AG09319 (cell line): ENCODE data around the gene CUL4A.

ENCODE experiments used
- DNase-seq: peaks from one replicate; pipeline ENCODE4 v3.0.0-alpha.2; 2010; ENCODE audit warnings: low read depth; ENCODE audit errors: extremely low read depth
- CTCF ChIP-seq: IDR thresholded peaks from 2 replicates; pipeline ENCODE4 v1.5.1; 2011; ENCODE audit warnings: low read depth, mild to moderate bottlenecking, inconsistent platforms, low read length, moderate library complexity

CUL4A gene

GRCh38 chr13:113187883-113188665 is 21.3 kb upstream of the CUL4A start:
- DNase-seq: no peak
- no peak for TF ChIP-seq CTCF

- no peak for TF ChIP-seq CTCF
- no peak for DNase-seq
These were observed 19.2 kb upstream of the CUL4A start for GRCh38 chr13:113190181-113190580.

DNA sequence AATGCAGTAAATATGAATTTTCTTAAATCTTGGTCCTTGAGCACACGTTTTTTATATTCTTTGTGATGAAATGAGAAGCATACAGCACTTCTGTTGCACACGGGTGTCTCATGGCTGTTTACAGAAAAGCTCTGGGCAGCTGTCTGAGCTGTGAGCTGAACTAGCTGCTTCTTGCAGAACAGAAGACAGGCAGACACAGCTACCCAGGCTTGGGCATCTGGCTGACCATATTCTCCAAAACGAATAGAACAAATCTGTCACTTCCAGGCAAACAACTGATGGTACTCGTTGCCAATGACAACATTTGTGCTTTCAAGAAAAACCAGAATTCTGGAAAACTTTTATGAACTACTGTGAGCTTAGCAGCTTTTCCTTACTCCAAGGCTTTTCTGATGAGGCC is 17.1 kb upstream of the CUL4A start:
- no peak for TF ChIP-seq CTCF
- DNase-seq: no peak

- TF ChIP-seq CTCF: no peak
- no peak for DNase-seq
These were observed 16.5 kb upstream of the CUL4A start for GRCh38 chr13:113192902-113193301.

DNA sequence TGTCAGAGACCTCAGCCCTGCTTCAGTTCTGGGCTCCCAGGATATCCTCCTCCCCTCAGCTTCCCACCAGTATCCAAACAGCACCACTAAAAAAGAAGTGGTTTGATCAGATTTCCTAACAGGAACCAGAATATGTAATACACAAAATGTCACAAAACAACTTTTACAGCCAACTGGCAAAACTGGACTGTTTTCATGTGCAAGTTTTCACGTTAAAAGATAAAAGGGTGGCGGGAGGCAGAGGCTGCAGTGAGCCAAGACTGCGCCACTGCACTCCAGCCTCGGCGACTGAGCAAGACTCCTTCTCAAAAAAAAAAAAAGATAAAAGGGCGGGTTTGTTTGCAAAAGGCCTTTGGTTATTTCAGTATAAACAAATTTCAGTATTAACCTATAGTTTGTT is 14.1 kb upstream of the CUL4A start:
- DNase-seq: no peak
- no peak for TF ChIP-seq CTCF

DNA sequence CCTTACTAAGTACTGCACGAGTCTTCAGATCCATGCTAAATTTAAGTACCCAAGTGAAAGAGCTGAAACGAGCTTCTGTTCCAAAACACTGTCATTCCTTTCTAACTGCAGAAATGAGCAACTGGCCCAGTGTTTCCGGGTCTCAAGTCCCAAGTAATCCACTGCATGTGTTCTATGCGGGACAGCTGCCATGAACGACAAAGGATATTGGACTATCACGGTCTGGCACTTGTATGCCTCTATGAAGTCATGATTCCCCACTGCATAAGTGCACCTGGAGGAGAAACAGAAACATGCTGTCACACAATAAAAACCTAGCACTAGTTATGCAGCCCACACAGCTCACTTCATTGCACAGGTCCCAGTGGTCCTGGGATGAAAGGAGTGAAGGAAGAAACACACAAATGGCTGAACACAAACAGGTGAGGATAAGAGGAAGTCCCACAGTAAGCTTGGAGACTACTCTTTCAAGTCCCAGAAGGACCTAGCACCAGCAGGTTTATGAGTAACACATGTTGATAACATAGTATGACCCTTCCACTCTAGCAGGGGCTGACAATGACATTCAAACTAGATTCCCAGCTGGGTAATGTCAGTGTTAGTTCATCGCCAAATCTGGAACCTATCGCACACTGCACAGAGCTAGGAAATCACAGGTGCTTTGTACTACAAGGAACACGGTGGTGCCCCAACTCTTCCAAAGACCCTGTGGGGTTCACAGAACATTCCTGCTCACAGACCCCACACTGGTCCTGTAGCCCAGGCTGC is 12.3 kb upstream of the CUL4A start:
- no peak for TF ChIP-seq CTCF
- no peak for DNase-seq

DNA sequence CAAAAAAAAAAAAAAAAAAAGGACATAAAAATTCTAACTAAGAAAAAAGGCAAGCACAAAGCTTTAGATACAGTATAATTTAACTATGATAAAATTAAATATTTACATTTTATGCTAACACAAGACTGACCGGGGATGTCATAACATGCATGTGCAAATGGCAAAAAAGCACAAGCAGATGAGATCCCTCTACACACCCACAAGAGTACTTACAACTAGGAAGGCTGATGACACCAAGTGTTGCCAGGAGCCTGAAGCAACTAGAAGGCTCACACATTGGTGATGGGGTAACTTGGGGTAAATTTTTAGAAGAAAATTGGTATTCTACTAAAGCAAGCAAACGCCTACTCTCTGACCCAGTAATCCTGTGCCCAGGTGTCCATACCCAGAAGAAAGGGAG is 7.6 kb upstream of the CUL4A start:
- no peak for DNase-seq
- TF ChIP-seq CTCF: no peak
